Measurements from ENCODE around the gene MITF.

DNA sequence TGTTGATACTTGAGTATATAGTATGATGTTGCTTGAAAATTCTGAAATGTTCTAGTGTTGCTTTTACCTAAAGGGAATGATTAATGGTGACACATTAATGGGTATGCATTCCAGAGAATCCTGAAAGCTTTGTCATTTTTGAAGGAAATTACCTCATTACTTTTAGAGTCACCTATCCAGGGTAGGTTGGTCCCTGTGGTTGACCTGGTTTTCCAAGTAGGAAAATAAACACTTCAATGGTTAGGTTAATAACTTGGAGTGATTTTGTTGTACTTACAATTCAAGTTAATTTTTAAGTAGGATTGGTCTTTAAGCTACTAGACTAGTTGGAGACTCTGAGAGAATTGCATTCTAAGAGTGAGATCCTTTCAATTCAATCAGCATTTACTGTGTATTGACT is 31.0 kb downstream of the MITF start:
- no peak for TF ChIP-seq CTCF (IDR thresholded peaks at IDR 0.05; ENCODE audit: low read depth, low read length)
- TF ChIP-seq EZH2phosphoT487 (IDR thresholded peaks at IDR 0.05; ENCODE audit: low read depth) = no peak
